ENCODE data around the gene TAS2R7.
"Not testable (repeated sequence)": the region's sequence is repeated elsewhere in the genome, so short reads cannot be mapped to it uniquely, and the experiment has no call there.

Gene TAS2R7

GRCh38 chr12:10801741-10802140 is 686 bp downstream of the TAS2R7 start:
- no peak overlapping the region for H3K27ac ChIP-seq (ENCODE audit: low read length)
- H3K4me2 ChIP-seq (ENCODE audit: low read length) = no peak overlapping the region
- H3K27me3 ChIP-seq (ENCODE audit: low read depth, low read length) = 0 out of 2 replicates have a peak, but pooled peaks cover 3% of the 10 kb centered on the region
- H3K4me3 ChIP-seq (ENCODE audit: low read length) = no peak overlapping the region
- H3K79me2 ChIP-seq (ENCODE audit: low read length) = no peaks in the 10 kb centered on the region
- no peak overlapping the region for H3K9ac ChIP-seq (ENCODE audit: low read length)
- H3K9me3 ChIP-seq (ENCODE audit: insufficient read depth, low read length) = no peaks in the 10 kb centered on the region
- H4K20me1 ChIP-seq (ENCODE audit: insufficient read depth, low read length) = no peaks in the 10 kb centered on the region
- no peak overlapping the region for H2AFZ ChIP-seq (ENCODE audit: low read depth, low read length)
- TF ChIP-seq EZH2phosphoT487 (IDR thresholded peaks at IDR 0.05; ENCODE audit: low read depth) (no peak), CTCF (IDR thresholded peaks at IDR 0.05; ENCODE audit: low read depth, low read length) (no peak)
- H3K4me1 ChIP-seq (ENCODE audit: low read length) = no peaks in the 10 kb centered on the region
- no peaks in the 10 kb centered on the region for H3K36me3 ChIP-seq (replicated peaks; ENCODE audit: low read depth, low read length)

GRCh38 chr12:10794222-10794621 is 8.2 kb downstream of the TAS2R7 start:
- H3K4me1 ChIP-seq (ENCODE audit: low read length) = no peaks in the 10 kb centered on the region
- no peak overlapping the region for H3K4me2 ChIP-seq (ENCODE audit: low read length)
- TF ChIP-seq CTCF (IDR thresholded peaks at IDR 0.05; ENCODE audit: low read depth, low read length) = no peak
- no peak for TF ChIP-seq EZH2phosphoT487 (IDR thresholded peaks at IDR 0.05; ENCODE audit: low read depth)

GRCh38 chr12:10791769-10792168 is 10.7 kb downstream of the TAS2R7 start:
- H3K4me3 ChIP-seq (ENCODE audit: low read length); H3K27ac ChIP-seq (ENCODE audit: low read length); H3K79me2 ChIP-seq (ENCODE audit: low read length); H3K36me3 ChIP-seq (replicated peaks; ENCODE audit: low read depth, low read length); H3K4me2 ChIP-seq (ENCODE audit: low read length); H3K9ac ChIP-seq (ENCODE audit: low read length); H3K4me1 ChIP-seq (ENCODE audit: low read length); H3K27me3 ChIP-seq (ENCODE audit: low read depth, low read length); H2AFZ ChIP-seq (ENCODE audit: low read depth, low read length); H3K9me3 ChIP-seq (ENCODE audit: insufficient read depth, low read length); H4K20me1 ChIP-seq (ENCODE audit: insufficient read depth, low read length): not testable (repeated sequence)

More at GRCh38 chr12:10794222-10794621, 8.2 kb downstream of the TAS2R7 start:
- Histone ChIP-seq H3K36me3 (replicated peaks; ENCODE audit: low read depth, low read length) (no peaks in the 10 kb centered on the region), H3K4me3 (ENCODE audit: low read length) (no peak overlapping the region), H3K9ac (ENCODE audit: low read length) (no peak overlapping the region), H2AFZ (ENCODE audit: low read depth, low read length) (no peak overlapping the region), H3K27ac (ENCODE audit: low read length) (no peak overlapping the region), H3K9me3 (ENCODE audit: insufficient read depth, low read length) (no peaks in the 10 kb centered on the region), H3K79me2 (ENCODE audit: low read length) (no peaks in the 10 kb centered on the region), H3K27me3 (ENCODE audit: low read depth, low read length) (peaks cover 9% of the 10 kb centered on the region; the same call in 1 of the 2 replicates), H4K20me1 (ENCODE audit: insufficient read depth, low read length) (no peaks in the 10 kb centered on the region)

- no peaks in the 10 kb centered on the region for H3K9me3 ChIP-seq (ENCODE audit: insufficient read depth, low read length)
- H3K4me2 ChIP-seq (ENCODE audit: low read length) = no peak overlapping the region
- H2AFZ ChIP-seq (ENCODE audit: low read depth, low read length) = no peak overlapping the region
- TF ChIP-seq EZH2phosphoT487 (IDR thresholded peaks at IDR 0.05; ENCODE audit: low read depth) (no peak), CTCF (IDR thresholded peaks at IDR 0.05; ENCODE audit: low read depth, low read length) (no peak)
- no peak overlapping the region for H3K9ac ChIP-seq (ENCODE audit: low read length)
- no peaks in the 10 kb centered on the region for H3K4me1 ChIP-seq (ENCODE audit: low read length)
- no peak overlapping the region for H3K4me3 ChIP-seq (ENCODE audit: low read length)
- H3K27ac ChIP-seq (ENCODE audit: low read length) = no peak overlapping the region
- no peaks in the 10 kb centered on the region for H3K36me3 ChIP-seq (replicated peaks; ENCODE audit: low read depth, low read length)
- no peaks in the 10 kb centered on the region for H3K27me3 ChIP-seq (ENCODE audit: low read depth, low read length)
- H3K79me2 ChIP-seq (ENCODE audit: low read length) = no peaks in the 10 kb centered on the region
- H4K20me1 ChIP-seq (ENCODE audit: insufficient read depth, low read length) = no peaks in the 10 kb centered on the region
These were observed 19.2 kb downstream of the TAS2R7 start for GRCh38 chr12:10783252-10783651.

- Histone ChIP-seq H3K79me2 (ENCODE audit: low read length) (no peaks in the 10 kb centered on the region), H3K27me3 (ENCODE audit: low read depth, low read length) (peaks cover 12% of the 10 kb centered on the region), H3K9me3 (ENCODE audit: insufficient read depth, low read length) (no peaks in the 10 kb centered on the region), H3K4me2 (ENCODE audit: low read length) (no peak overlapping the region), H2AFZ (ENCODE audit: low read depth, low read length) (no peak overlapping the region), H3K27ac (ENCODE audit: low read length) (no peak overlapping the region), H3K4me3 (ENCODE audit: low read length) (no peak overlapping the region), H3K9ac (ENCODE audit: low read length) (no peak overlapping the region), H4K20me1 (ENCODE audit: insufficient read depth, low read length) (no peaks in the 10 kb centered on the region), H3K36me3 (replicated peaks; ENCODE audit: low read depth, low read length) (no peaks in the 10 kb centered on the region), H3K4me1 (ENCODE audit: low read length) (no peaks in the 10 kb centered on the region)
- TF ChIP-seq CTCF (IDR thresholded peaks at IDR 0.05; ENCODE audit: low read depth, low read length) (no peak), EZH2phosphoT487 (IDR thresholded peaks at IDR 0.05; ENCODE audit: low read depth) (no peak)
These were observed 23.3 kb downstream of the TAS2R7 start for GRCh38 chr12:10779103-10779502.
